ENCODE results near the gene GORASP1. TPM values are rescaled to one million over a fixed set of nuclear protein-coding genes. Genes with fewer than 3 reads are reported as not detected.

GORASP1 gene
- total and polyA plus RNA-seq, 2 of the 8 experiments (the other 6 are each of a cell fraction or from before 2014, with no cell fraction given): 33.4 to 33.5 TPM

DNA sequence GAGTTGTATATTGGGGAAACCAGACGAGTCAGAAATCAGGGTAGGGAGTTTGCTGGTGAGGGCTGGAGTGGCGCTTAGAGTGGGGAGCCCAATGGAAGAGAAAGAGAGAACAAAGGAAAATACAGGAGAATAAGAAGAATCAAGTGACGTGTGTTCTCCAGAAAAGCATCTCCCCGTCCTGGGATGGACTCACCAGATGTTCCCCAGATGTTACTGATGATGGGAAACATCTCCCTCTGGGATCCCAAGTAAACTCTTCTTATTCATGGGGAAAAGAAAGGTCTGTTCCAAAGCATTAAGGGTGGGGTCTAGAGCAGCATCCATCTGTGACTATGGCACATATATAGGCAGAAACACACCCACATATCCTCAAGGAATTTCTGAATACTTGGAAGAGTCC lies 49.0 kb upstream of the GORASP1 start (continued):
- TF ChIP-seq SIX5 (IDR thresholded peaks at IDR 0.05; ENCODE audit: low read depth, low read length) (no peak), KDM4A (IDR thresholded peaks at IDR 0.05; ENCODE audit: low read depth, low read length, severe bottlenecking) (no peak), BACH1 (IDR thresholded peaks at IDR 0.05; ENCODE audit: low read length) (no peak), CHD7 (IDR thresholded peaks at IDR 0.05; ENCODE audit: insufficient replicate concordance, low read length) (no peak), CBX8 (IDR thresholded peaks at IDR 0.05; ENCODE audit: borderline replicate concordance, low read depth, low read length) (no peak)

Measured in H1 (cell line).